UCSD-AML1 (cell line): ENCODE results near the gene BCR.

Experiments
- DNase-seq: peaks from one replicate; lab custom pipeline; 2025; ENCODE audit not compliant: unreplicated experiment; lab: John Stamatoyannopoulos, UW

Gene BCR

GRCh38 chr22:23227380-23227779 lies 47.1 kb downstream of the BCR start:
- DNase-seq, result no peak

GRCh38 chr22:23228503-23228902 lies 48.2 kb downstream of the BCR start:
- DNase-seq, result no peak

DNA sequence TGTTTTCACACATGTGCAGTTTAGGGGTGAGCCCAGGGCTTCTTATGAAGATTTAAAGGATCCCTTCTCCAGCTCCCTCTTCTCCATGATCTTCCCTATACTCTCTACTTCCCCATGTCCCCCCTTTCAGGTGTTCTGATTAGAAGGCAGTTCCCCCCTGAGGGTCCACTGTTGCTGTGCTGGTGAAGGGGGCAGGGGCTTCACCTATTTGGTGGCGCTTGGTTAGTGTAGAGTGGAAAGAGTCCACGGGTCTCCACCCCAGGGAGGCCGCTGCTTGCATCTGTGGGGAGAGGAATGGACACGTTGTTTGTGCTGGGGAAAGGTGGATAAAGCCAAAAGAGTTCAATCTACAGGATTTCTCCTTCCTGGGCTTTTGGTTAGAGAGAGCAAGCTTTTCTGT lies 49.3 kb downstream of the BCR start:
- DNase-seq, result no peak

DNA sequence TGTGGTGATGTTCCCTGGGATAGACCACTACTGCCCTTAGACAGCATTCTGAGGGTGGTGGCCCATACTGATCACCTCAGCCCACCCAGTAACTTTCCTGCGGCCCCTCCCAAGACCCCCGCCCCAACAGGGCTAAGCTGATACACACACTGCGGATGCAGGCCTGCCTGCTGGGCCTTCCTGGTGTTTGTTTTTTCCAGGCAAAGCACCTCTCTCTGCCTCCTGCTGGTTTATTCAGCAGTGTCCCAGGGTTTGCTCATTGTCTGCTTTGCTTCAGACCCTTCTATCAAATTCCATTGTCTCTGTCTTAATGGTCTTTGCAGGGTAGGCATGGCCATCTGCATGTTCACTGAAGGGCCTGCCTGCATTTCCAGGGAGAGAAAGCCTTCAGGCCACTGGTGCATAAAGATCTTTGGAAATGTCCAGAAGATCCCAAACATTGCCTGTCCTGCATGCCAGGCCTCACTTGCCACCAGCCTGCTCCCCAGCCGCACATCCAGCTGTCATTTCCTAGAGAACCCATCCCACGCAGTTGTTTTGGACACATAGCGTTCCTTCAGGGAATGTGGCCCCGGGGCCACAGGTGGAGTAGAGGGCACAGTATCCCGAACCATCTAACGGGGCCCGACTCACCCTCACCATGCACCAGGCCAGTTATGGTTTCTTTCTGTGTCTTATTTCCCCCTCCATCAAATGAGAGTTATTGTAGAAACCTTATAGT lies 50.2 kb downstream of the BCR start:
- DNase-seq, result no peak

- DNase-seq, result no peak
Observed at GRCh38 chr22:23231471-23232093, 51.3 kb downstream of the BCR start.

DNA sequence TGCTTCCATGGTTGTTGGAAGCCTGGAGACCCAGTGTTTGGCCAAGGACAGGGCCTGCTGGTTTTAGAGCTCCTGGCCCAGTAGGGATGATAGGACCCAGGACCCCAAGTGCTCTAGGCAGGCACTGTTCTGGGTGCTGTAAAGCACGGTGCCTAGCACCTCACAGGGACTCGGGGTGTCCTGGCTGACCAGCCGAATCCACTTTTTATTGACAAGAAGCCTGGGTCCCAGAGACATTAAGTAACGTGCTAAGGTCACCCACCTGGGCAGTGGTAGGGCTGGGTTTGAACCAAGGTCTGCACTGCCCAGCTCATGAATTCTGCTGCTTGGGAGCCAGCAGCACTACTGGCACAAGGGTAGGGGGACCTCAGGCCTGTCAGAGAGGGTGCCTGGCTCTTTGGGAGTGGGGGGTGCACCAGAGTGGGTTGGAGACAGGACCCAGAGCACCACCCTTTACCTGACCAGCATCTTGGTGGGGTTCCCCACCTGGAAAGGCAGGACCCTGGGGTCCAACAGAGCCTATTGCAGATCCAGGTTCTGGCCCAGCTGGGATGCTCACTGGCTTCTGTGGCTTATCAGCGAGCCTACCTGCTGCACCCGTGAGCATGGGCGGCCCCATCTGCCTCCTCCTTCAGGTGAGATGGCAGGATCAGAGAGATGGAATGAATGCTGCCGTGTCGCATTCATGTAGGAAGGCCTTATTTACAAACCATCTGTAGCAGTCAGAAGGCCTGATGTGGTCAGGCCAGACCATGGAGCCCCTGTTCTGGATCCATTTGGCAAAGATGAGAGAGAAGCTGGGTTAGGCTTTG lies 52.0 kb downstream of the BCR start:
- DNase-seq, result no peak

DNA sequence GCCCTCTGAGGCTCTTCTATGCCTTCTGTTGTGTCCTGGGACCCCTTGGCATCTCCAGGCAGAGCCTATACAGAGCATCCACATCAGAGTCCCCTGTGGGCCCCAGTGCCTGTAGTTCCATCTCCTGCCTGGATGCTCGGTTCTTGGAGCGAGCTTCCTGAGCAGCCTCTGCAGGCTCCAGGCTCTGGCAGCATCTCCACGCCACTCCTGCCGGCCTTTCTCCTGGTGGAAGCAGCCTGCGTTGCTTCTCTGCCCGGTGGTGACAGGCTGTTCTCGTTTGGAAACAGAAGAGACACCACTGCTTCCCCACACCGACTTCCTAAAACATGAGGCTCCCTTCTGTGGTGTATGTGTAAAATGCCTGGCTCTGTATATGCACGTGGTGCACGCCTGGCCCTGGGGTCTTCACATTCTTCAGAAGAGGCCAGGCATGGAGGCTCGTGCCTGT lies 52.8 kb downstream of the BCR start:
- DNase-seq, result no peak

GRCh38 chr22:23233752-23234408 lies 53.6 kb downstream of the BCR start:
- DNase-seq, result no peak

GRCh38 chr22:23234409-23235161 lies 54.3 kb downstream of the BCR start:
- no peak for DNase-seq

DNA sequence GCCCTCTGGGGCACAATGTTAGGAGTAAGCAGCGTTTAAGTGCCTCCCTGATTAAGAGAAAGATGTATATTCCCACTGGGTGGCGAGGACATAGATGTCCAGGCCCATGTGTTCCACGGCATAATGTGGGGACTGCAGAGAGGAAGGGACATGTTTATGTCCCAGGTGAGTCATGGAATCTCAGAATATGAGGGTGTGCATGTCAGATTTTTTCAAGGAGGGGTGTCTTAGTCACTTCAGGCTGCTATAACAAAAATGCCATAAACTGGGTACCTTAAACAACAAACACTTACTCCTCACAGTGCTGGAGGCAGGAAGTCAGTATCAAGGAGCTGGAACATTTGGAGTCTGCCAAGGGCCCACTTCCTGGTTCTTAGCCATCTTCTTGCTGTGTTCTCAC lies 55.1 kb downstream of the BCR start:
- DNase-seq, result no peak

GRCh38 chr22:23236026-23236425 lies 55.7 kb downstream of the BCR start:
- no peak for DNase-seq

GRCh38 chr22:23236440-23237184 lies 56.3 kb downstream of the BCR start:
- DNase-seq, result no peak

GRCh38 chr22:23237201-23237798 lies 57.0 kb downstream of the BCR start:
- DNase-seq, result no peak

- no peak for DNase-seq
Observed at GRCh38 chr22:23237841-23238240, 57.5 kb downstream of the BCR start.

DNA sequence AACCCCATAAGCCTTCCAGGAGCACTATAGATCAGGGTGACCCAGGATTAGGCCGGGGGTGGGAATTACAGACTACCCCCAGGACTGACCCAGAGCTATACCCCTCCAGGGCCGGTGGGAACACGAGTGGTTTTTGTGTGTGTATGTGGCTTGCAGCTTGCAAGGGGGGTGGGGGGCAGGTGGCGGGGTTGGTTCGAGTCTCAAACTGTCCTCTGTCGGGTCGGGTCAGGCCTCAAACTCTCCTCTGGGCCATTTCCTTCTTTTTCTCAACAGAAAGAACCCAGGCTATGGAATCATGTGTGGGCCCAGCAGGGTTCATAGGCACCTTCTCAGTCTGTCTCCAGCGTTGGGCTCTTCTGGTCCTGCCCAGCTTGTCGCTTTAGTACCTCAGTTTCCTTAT lies 58.4 kb downstream of the BCR start:
- no peak for DNase-seq

GRCh38 chr22:23239429-23239828 lies 59.1 kb downstream of the BCR start:
- DNase-seq, result no peak

- peak; percentile 54 for DNase-seq
Observed at GRCh38 chr22:23240639-23241389, 60.5 kb downstream of the BCR start.

DNA sequence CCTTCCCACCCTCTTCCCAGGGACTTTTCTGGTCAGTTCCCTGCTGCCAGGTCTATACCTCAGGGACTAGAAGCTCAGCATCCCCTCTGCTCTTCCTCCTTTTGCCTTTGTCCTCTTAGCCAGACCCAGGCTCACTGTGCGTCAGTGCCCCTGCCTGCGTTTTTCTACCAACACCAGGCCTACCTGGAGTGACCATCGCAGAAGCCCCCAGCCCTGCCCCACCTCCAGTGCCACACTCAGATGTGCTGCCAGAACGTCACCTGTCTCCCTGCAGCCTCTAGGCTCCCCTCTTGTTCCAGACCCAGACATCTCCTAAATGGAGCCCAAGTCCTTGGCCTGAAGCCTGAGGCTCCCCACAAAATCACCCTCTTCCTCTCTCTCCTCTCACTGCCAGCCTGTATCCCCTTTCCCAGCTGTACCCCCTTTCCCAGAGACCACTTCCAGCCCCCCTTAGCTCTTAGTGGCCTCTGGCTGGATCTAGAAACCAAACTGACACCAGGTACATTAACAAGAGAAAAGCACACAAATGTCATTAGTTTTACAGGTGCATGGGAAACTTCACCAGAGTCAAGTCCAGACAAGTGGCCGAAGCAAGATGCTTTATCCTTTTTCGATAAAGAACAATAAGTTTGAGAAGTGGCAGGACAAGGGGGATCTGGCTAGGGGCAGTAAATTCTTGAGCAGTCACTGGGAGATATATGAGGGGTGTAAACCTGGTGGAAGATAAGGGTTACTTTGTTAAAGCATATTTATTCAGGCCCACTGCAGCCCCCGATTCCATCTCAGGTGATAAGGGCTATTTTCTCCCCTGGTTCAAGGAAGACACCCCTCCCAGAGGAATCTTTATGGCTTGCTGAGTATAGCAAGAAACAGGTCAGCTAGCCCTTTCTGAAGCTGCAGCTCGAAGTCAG lies 61.5 kb downstream of the BCR start:
- no peak for DNase-seq
